Sigmoid colon (tissue), 7 donors: ENCODE results near the gene PHF1. TPM values are rescaled to one million over a fixed set of nuclear protein-coding genes. Genes with fewer than 3 reads are reported as not detected.
A peak's percentile ranks its signal among the peaks of the same experiment; 100 is the strongest.

Experiments
- DNase-seq: peaks from one replicate; pipeline ENCODE4 v3.0.0-alpha.2; 2019
- H3K27ac ChIP-seq, 4 donors: fragments of 200-600 bp; sonication (generic); one replicate each; pipeline ENCODE4 v1.5.1; 2016 to 2019; ENCODE audit warnings: mild to moderate bottlenecking in 1 of 4
- H3K27me3 ChIP-seq, 3 donors: fragments of 200-600 bp; sonication (generic); one replicate each; pipeline ENCODE4 v1.5.1; 2019; ENCODE audit warnings: mild to moderate bottlenecking in 1 of 3
- H3K36me3 ChIP-seq, 4 donors: fragments of 200-600 bp; sonication (generic); one replicate each; pipeline ENCODE4 v1.5.1; 2016 to 2019
- H3K4me1 ChIP-seq, 4 donors: fragments of 200-600 bp; sonication (generic); one replicate each; pipeline ENCODE4 v1.5.1; 2017 to 2019
- H3K4me3 ChIP-seq, 4 donors: fragments of 200-600 bp; sonication (generic); one replicate each; pipeline ENCODE4 v1.5.1; 2017 to 2019; ENCODE audit warnings: mild to moderate bottlenecking in 2 of 4, moderate library complexity in 1 of 4
- H3K9me3 ChIP-seq, 4 donors: fragments of 200-600 bp in 3 of 4; sonication (generic) in 3 of 4; one replicate each; pipeline versions ENCODE4 v1.5.1 to v1.6.1; 2013 to 2019
- EP300 ChIP-seq, 4 donors: sonication (generic); formaldehyde crosslinking; IDR thresholded peaks; one replicate each; pipeline ENCODE4 v1.6.1; 2017; ENCODE audit warnings: antibody characterized with exemption in 4 of 4
- POLR2A ChIP-seq, 2 donors: fragments of 450-650 bp; IDR thresholded peaks; one replicate each; pipeline ENCODE4 v1.6.1; 2016; ENCODE audit warnings: antibody characterized with exemption in 2 of 2, mild to moderate bottlenecking in 2 of 2, moderate library complexity in 2 of 2
- POLR2AphosphoS5 ChIP-seq, 4 donors: sonication (generic); formaldehyde crosslinking; IDR thresholded peaks; one replicate each; pipeline ENCODE4 v1.6.1; 2017; ENCODE audit warnings: antibody characterized with exemption in 4 of 4
- WGBS, 2 donors: extraction: QIAGEN DNeasy Blood & Tissue Kit; methylation state at CpG; one replicate each; pipeline ENCODE4 v1.1.7; 2013; 5-methylcytosine and 5-hydroxymethylcytosine counted together
- intact Hi-C: fragments of 100-400 bp; cut with DNase I; formaldehyde crosslinking; loops from one replicate; pipeline ENCODE4 v1.15.1; 2023
- polyA plus RNA-seq, 3 donors: library from polyadenylated mRNA; stranded (reverse); fragments of 200-250 nt; gene quantifications; one replicate each; pipeline ENCODE4 v1.2.3, GENCODE V29; 2013
- total RNA-seq, 4 donors: library from RNA; depleted of rRNA; stranded (reverse); fragments of >200 nt; gene quantifications; one replicate each; pipeline ENCODE4 v1.1.0, GENCODE V29; 2016
- TF ChIP-seq, protein P1 (sequence below), 4 experiments: fragments of 450-650 bp in 3 of 4; fragments of 200-600 bp in 1 of 4; IDR thresholded peaks; one replicate each; pipeline ENCODE4 v1.5.1; 2016 to 2019; ENCODE audit warnings: antibody characterized with exemption in 4 of 4, mild to moderate bottlenecking in 3 of 4, moderate library complexity in 2 of 4
- donor health status: healthy with polysubstance abuse.
- donor health status: Bipolar disorder and iron deficiency.
- donor health status: healthy.

Gene PHF1
- total and polyA plus RNA-seq, 7 donors, result 22.4 to 82.3 (median 57.1) TPM

DNA sequence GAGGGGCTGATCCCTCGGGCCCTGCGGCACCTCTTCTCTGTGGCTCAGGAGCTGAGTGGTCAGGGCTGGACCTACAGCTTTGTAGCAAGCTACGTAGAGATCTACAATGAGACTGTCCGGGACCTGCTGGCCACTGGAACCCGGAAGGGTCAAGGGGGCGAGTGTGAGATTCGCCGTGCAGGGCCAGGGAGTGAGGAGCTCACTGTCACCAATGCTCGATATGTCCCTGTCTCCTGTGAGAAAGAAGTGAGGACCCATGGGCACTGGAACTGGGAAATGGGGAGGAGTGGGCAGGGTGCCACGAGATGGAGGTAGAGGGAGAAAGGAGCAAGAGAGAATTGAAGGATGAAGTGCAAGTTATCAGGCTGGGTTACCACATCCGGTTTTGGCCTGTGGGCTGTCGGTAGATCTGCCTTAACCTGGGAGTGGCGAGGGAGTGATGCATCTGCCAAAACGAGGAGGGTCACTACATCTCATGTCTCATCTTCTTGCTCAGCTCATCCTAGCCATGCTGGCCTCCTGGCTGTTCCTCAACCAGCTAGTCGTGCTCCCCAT is 5.4 kb upstream of the PHF1 start:
- H3K27me3 ChIP-seq, result no peaks in the 10 kb centered on the region
- intact Hi-C loops, result no loop called here
- TF ChIP-seq POLR2A (IDR thresholded peaks at IDR 0.05), result no peak
- TF ChIP-seq, protein P1, sequence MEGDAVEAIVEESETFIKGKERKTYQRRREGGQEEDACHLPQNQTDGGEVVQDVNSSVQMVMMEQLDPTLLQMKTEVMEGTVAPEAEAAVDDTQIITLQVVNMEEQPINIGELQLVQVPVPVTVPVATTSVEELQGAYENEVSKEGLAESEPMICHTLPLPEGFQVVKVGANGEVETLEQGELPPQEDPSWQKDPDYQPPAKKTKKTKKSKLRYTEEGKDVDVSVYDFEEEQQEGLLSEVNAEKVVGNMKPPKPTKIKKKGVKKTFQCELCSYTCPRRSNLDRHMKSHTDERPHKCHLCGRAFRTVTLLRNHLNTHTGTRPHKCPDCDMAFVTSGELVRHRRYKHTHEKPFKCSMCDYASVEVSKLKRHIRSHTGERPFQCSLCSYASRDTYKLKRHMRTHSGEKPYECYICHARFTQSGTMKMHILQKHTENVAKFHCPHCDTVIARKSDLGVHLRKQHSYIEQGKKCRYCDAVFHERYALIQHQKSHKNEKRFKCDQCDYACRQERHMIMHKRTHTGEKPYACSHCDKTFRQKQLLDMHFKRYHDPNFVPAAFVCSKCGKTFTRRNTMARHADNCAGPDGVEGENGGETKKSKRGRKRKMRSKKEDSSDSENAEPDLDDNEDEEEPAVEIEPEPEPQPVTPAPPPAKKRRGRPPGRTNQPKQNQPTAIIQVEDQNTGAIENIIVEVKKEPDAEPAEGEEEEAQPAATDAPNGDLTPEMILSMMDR (IDR thresholded peaks at IDR 0.05), result no peak
- TF ChIP-seq EP300 (IDR thresholded peaks at IDR 0.05), result no peak
- TF ChIP-seq POLR2AphosphoS5 (IDR thresholded peaks at IDR 0.05), result no peak
- WGBS, 2 donors, result 96% methylated on average over 15 of the region's 15 CpGs
- H3K36me3 ChIP-seq, result no peaks in the 10 kb centered on the region
- no peak overlapping the region for H3K27ac ChIP-seq
- no peak for DNase-seq
- no peaks in the 10 kb centered on the region for H3K9me3 ChIP-seq
- peaks cover 0 to 6% (median 4%) of the 10 kb centered on the region in 4 donors for H3K4me1 ChIP-seq
- H3K4me3 ChIP-seq, result no peak overlapping the region

DNA sequence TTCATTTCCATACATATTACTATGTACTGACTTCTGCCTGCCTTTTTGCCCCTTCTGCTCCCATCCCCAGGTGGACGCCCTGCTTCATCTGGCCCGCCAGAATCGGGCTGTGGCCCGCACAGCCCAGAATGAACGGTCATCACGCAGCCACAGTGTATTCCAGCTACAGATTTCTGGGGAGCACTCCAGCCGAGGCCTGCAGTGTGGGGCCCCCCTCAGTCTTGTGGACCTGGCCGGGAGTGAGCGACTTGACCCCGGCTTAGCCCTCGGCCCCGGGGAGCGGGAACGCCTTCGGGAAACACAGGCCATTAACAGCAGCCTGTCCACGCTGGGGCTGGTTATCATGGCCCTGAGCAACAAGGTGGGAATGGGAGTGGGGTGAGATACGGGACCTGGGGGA is 4.7 kb upstream of the PHF1 start:
- TF ChIP-seq, protein P1 (IDR thresholded peaks at IDR 0.05), result no peak
- no peak for TF ChIP-seq POLR2A (IDR thresholded peaks at IDR 0.05)
- no peak for TF ChIP-seq EP300 (IDR thresholded peaks at IDR 0.05)
- TF ChIP-seq POLR2AphosphoS5 (IDR thresholded peaks at IDR 0.05), result no peak
- no peak overlapping the region for H3K4me3 ChIP-seq
- H3K4me1 ChIP-seq, result peaks cover 0 to 6% (median 4%) of the 10 kb centered on the region in 4 donors
- intact Hi-C loops, result no loop called here
- H3K9me3 ChIP-seq, result no peaks in the 10 kb centered on the region
- DNase-seq, result no peak
- H3K27me3 ChIP-seq, result no peaks in the 10 kb centered on the region
- no peaks in the 10 kb centered on the region for H3K36me3 ChIP-seq
- H3K27ac ChIP-seq, result no peak overlapping the region
- WGBS, 2 donors, result 97 to 98% methylated on average over 17 of the region's 17 CpGs

DNA sequence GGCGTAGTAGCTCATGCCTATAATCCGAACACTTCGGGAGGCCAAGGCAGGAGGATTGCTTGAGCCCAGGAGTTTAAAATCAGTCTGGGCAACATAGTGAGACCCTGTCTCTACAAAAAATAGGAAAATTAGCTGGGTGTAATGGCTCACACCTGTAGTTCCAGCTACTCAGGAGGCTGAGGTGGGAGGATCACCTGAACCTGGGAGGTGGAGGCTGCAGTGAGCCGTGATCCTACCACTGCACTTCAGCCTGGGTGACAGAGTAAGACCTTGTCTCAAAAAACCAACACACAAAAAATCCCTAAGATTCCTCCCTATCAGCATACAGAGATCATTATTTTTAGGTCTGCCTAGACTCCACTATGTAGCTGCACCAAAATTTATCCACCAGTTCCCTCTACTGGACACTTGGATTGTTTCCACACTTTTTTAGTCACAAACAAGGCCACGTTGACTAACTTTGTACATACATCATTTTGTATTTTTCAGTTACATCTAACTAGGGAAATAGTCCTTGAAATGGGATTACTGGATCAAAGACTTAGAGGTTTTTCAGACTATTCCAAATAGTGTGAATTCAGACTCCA is 3.6 kb upstream of the PHF1 start:
- intact Hi-C loops, result no loop called here
- no peak for DNase-seq
- no peaks in the 10 kb centered on the region for H3K9me3 ChIP-seq
- H3K27ac ChIP-seq, result no peak overlapping the region
- TF ChIP-seq POLR2AphosphoS5 (IDR thresholded peaks at IDR 0.05) (no peak), POLR2A (IDR thresholded peaks at IDR 0.05) (no peak), EP300 (IDR thresholded peaks at IDR 0.05) (no peak)
- TF ChIP-seq, protein P1 (IDR thresholded peaks at IDR 0.05), result no peak
- WGBS, 2 donors, result 84 to 87% methylated on average over 5 of the region's 5 CpGs
- H3K27me3 ChIP-seq, result no peaks in the 10 kb centered on the region
- H3K36me3 ChIP-seq, result peaks cover 0 to 3% (median 1%) of the 10 kb centered on the region in 4 donors
- H3K4me3 ChIP-seq, result no peak overlapping the region
- H3K4me1 ChIP-seq, result peaks cover 0 to 16% (median 14%) of the 10 kb centered on the region in 4 donors

DNA sequence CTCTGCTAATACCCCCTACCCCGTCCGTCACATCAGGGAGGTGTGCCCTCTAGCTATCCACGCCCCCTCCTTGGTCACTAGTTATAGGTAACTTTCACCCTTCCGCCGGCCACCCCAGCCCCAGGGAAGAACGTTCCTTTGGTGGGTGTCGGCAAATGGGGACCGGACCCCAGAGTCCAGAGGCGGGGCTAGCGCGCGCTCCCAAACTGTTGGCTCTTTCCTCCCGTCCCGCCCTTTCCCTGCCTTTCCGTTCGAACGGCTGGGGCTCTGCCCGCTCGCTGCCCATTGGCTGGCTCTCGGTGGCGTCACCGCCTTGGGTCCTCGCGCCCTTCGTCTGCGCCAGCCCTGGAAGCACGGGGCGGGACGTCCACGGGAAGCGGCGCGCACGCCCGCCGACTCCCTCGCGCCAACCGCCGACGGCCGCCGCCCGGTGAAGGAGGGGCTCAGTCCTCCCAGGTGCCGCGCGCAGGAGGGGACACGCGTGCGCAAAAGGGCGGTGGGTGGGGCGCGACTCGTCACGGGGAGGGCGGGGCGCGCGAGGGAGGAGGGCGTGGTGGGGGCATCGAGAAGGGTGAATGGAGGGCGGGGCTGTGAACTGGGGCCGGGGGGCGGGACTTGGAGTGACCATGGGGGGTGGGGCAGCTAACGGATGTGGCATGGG is 634 bp upstream of the PHF1 start:
- H3K4me1 ChIP-seq, result peaks cover 0 to 38% (median 23%) of the 10 kb centered on the region in 4 donors
- peaks cover 12 to 32% (median 27%) of the 10 kb centered on the region in 4 donors for H3K36me3 ChIP-seq
- TF ChIP-seq POLR2A (IDR thresholded peaks at IDR 0.05) (peak in 1 of 2 donors; percentile 71), POLR2AphosphoS5 (IDR thresholded peaks at IDR 0.05) (peak; percentile 69 to 83 (median 78)), EP300 (IDR thresholded peaks at IDR 0.05) (peak in 1 of 4 donors; percentile 56)
- TF ChIP-seq, protein P1 (IDR thresholded peaks at IDR 0.05), result no peak
- 1% methylated on average over 64 to 65 of the region's 65 CpGs for WGBS, 2 donors
- peak; percentile 99 for DNase-seq
- intact Hi-C loops, result loop anchor here (10.0 kb wide), 1 partner anchor 1215 kb away; the partner anchor contains the start of genes GPSM3 and PBX2
- H3K27me3 ChIP-seq, result no peaks in the 10 kb centered on the region
- H3K4me3 ChIP-seq, result peak overlapping the region; percentile 86 to 99 (median 90)
- no peaks in the 10 kb centered on the region for H3K9me3 ChIP-seq
- peak overlapping the region; percentile 93 to 100 (median 98) for H3K27ac ChIP-seq
